Right lung (tissue), 5 donors: Measurements from ENCODE around the gene R3HDM1. TPM values are rescaled to one million over a fixed set of nuclear protein-coding genes. Genes with fewer than 3 reads are reported as not detected.

ENCODE experiments used
- polyA plus RNA-seq, 5 donors: library from polyadenylated mRNA; unstranded; fragments of 120-200 nt; gene quantifications; one replicate each; pipeline versions ENCODE4 v1.2.1 to v1.2.3, GENCODE V29; 2013; ENCODE audit warnings: inconsistent platforms in 1 of 5, low replicate concordance in 1 of 5; ENCODE audit not compliant: insufficient read length in 5 of 5, insufficient read depth in 1 of 5

The R3HDM1 gene
- polyA plus RNA-seq, 5 donors, result 31.2 to 39.2 (median 38.2) TPM

Other genes starting within 250 kb of the R3HDM1 start
- gene ZRANB3, start 266 bp upstream of the R3HDM1 start, polyA plus RNA-seq, result 10 to 100 TPM in 3 of 5 donors, 1 to 10 TPM in 2; 6.4 to 14.0 (median 10.3) TPM
- gene UBXN4, start 210.4 kb downstream of the R3HDM1 start, polyA plus RNA-seq, result 100 to 1,000 TPM; 106 to 169 (median 144) TPM